Activated naive CD8-positive, alpha-beta T cell treated with anti-CD3 and anti-CD28 coated beads for 36 hours (primary cell): Measurements from ENCODE around the gene ETF1. TPM values are rescaled to one million over a fixed set of nuclear protein-coding genes. Genes with fewer than 3 reads are reported as not detected.

ENCODE experiments used
- DNase-seq: peaks from one replicate; pipeline ENCODE4 v3.0.0; 2021
- H3K27ac Mint-ChIP-seq: one replicate; pipeline ENCODE4 v1.8.0; 2022; ENCODE audit warnings: mild to moderate bottlenecking, moderate library complexity, mixed read lengths
- H3K27me3 Mint-ChIP-seq: one replicate; pipeline ENCODE4 v1.8.0; 2022; ENCODE audit warnings: mild to moderate bottlenecking, mixed read lengths
- H3K36me3 Mint-ChIP-seq: one replicate; pipeline ENCODE4 v1.8.0; 2021; ENCODE audit warnings: mild to moderate bottlenecking, mixed read lengths
- H3K4me1 Mint-ChIP-seq: one replicate; pipeline ENCODE4 v1.8.0; 2021; ENCODE audit warnings: mixed read lengths
- H3K4me3 Mint-ChIP-seq: one replicate; pipeline ENCODE4 v1.8.0; 2022; ENCODE audit warnings: mild to moderate bottlenecking, moderate library complexity, mixed read lengths
- H3K9me3 Mint-ChIP-seq: one replicate; pipeline ENCODE4 v1.8.0; 2022; ENCODE audit warnings: mixed read lengths
- total RNA-seq, 2 experiments: library from RNA; stranded (reverse); gene quantifications; one replicate each; pipeline ENCODE4 v1.2.3, GENCODE V29; 2021

ETF1 gene
- 100 to 1,000 TPM; 256 TPM for total RNA-seq

DNA sequence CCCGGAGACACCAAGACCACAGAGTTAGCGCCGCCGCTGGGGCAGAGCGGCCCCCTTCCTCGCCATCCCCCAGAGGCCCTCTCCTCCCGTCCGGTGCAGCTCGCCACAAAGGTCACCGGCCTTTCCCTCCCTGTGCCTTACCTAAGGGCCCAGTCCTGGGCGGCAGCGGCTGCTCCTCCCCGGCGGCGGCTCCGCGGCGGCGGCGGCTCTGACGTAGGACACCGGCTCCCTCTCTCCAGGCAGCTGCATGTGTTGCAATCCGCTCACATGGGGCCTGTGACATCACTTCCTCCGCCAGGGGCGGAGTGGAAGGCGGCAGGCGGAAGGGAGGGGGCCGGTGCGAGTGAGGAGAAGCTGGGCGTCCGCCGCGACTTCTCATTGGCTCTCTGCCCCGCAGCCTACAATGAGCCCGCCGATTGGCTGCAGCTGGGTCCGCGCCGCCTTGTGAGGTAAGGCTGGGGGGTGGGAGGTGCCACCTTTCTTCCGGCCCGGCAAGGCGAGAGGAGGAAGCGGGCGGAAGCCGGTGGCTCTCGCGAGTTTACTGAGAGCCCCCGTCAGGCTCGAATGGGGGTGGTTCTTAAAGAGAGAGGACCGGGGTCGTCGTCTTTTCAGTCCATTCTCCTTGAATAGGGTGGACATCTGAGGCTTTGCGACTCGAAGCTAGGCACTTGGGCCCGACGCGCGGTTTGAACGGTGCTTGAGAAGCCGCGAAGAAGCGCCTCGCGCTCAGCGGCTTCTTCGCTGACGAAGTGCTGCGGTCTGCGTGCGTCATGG, at the start of gene ETF1:
Gene ETF1, minus strand, starts transcription at position 281 of the 774 bp plus-strand sequence. CDS start 318 bp downstream, outside the sequence.
- peak within 1 kb of the TSS; percentile 100 for H3K4me3 Mint-ChIP-seq
- H3K27me3 Mint-ChIP-seq, result no peaks in the 10 kb centered on the region
- peaks cover 59% of the 10 kb centered on the region for H3K4me1 Mint-ChIP-seq
- peak; percentile 100 for DNase-seq
- peak within 1 kb of the TSS; percentile 100 for H3K27ac Mint-ChIP-seq
- H3K9me3 Mint-ChIP-seq, result no peaks in the 10 kb centered on the region
- peaks cover 54% of the 10 kb centered on the region for H3K36me3 Mint-ChIP-seq

DNA sequence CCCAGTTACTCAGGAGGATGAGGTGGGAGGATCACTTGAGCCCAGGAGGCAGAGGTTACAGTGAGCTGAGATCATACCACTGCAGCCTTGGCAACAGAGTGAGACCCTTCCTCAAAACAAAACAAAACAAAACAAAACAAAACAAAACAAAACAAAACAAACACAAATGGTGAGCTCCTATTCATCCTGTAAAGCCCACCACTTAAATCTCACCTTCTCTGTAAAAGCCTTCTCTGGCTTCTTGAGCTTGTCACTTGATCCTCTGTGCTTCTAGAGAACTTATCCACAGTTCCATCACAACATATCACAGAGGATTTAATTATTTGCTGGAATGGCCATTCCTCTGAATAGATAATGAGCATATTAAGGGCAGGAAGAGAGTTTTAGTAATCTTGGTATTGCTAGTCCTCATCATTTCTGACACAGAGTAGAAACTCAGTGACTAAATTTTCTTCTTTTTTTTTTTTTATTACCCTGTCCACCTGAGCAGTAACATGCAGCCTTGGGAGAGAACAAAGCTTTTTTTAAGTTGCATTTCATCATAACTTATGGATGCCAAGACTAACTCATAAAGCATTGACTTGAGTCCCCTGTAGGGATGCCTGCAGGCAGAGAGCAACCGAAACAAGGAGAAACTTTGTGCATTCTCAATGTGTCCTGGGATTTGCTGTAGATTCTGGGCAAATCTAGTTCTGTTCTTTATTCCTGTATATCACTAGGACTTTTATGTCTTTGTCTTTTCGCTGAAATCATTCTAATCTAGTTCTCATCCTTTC, 45.2 kb upstream of the ETF1 start:
- H3K4me1 Mint-ChIP-seq, result no peaks in the 10 kb centered on the region
- no peaks in the 10 kb centered on the region for H3K36me3 Mint-ChIP-seq
- no peak for DNase-seq
- H3K27ac Mint-ChIP-seq, result no peak overlapping the region
- no peaks in the 10 kb centered on the region for H3K9me3 Mint-ChIP-seq
- H3K4me3 Mint-ChIP-seq, result no peak overlapping the region
- H3K27me3 Mint-ChIP-seq, result peaks cover 44% of the 10 kb centered on the region

DNA sequence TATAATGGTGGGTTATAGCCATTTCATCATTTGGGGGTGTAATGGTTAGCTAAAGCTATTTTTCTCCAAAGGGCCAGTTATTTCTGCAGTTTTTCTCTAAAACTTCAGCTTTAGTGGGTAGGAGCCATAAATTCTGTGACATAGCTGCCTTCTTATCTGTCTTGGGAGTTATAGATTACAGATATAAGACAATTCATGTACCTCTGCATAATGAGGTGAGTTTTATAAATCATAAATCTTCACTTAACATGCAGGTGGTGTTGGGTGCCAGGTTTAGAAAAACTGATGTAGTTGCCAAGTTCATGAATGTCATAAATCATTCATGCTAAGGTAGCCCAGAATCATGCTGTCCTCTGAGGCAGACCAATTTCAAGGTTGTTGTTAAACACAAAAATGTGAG, 42.1 kb upstream of the ETF1 start:
- no peaks in the 10 kb centered on the region for H3K36me3 Mint-ChIP-seq
- H3K4me1 Mint-ChIP-seq, result no peaks in the 10 kb centered on the region
- DNase-seq, result no peak
- H3K9me3 Mint-ChIP-seq, result no peaks in the 10 kb centered on the region
- H3K4me3 Mint-ChIP-seq, result no peak overlapping the region
- H3K27ac Mint-ChIP-seq, result no peak overlapping the region
- H3K27me3 Mint-ChIP-seq, result peaks cover 31% of the 10 kb centered on the region

DNA sequence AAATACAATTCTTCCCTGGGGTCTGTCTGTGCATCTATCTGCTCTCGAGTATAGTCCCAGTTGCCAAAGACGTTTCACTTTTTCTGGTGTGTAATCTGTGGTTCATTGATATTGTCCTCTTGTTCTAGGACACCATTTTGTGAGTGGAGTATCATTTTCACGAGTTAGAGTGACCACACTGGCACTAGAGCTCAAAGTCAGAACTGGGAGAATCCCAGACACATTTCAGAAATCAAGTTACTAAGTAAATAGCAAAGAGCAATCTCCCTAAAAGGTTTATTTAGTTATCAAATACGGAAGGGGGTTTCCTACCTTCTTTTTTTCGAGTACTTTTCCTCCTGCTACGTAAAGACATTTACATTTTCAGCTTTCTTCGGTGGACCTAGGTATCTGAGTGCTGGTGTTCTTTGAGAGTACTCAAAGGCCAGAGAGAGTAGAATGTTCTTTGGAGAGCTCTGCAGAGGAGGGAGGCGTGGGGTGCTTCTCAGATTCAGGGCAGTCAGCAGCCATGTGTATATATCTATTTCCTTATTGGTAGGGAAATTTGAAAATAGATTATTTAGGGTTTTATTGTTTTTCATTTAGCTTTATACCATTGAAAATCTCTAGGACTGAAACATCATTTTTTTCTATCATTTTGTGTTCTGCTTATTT, 41.1 kb upstream of the ETF1 start:
- Mint-ChIP-seq H3K27me3 (peaks cover 31% of the 10 kb centered on the region), H3K4me1 (no peaks in the 10 kb centered on the region), H3K36me3 (no peaks in the 10 kb centered on the region), H3K4me3 (no peak overlapping the region), H3K9me3 (no peaks in the 10 kb centered on the region), H3K27ac (no peak overlapping the region)
- no peak for DNase-seq

DNA sequence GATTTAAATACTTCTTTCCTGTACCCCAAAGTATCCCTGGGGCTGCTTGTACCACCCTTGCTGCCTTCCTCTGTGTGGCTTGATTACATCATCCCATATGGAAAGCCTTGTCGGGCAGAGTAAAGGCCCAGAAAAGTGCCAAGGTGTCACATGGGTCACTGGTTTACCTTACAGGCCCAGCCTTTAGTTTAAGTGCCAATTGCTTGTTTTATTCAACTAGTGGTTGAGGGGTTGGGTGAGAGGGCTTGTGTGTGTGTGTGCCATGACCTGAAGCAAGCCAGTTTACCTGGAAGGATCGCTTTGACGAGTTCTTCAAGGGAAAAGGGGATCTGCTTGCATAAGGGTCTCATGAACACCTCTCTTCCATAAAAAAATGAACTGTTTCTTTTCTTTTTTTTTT, 39.9 kb upstream of the ETF1 start:
- no peak for DNase-seq
- H3K9me3 Mint-ChIP-seq, result no peaks in the 10 kb centered on the region
- no peak overlapping the region for H3K4me3 Mint-ChIP-seq
- no peaks in the 10 kb centered on the region for H3K36me3 Mint-ChIP-seq
- H3K4me1 Mint-ChIP-seq, result no peaks in the 10 kb centered on the region
- H3K27ac Mint-ChIP-seq, result no peak overlapping the region
- peaks cover 22% of the 10 kb centered on the region for H3K27me3 Mint-ChIP-seq

DNA sequence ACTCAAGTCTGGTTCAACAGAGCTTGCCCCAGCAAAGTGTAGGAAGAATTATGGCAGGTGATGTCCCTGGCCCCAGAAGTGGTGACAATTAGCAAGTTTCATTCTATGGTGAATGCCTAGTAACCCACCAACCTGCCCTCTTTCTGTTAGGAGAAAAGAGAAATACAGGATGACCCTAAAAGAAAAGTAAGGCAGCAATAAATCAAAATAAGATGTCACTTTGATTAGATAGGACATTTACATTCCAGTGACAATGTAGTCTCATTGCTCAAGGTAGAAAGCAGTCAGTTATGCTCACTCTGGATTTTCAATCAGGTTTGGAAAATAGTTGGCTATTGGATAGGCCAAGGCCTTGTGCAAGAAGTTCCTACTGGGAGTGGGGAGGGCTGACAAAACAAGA, 37.7 kb upstream of the ETF1 start:
- Mint-ChIP-seq H3K27me3 (peaks cover 9% of the 10 kb centered on the region), H3K36me3 (peaks cover 3% of the 10 kb centered on the region), H3K4me3 (no peak overlapping the region), H3K9me3 (peaks cover 2% of the 10 kb centered on the region), H3K27ac (no peak overlapping the region), H3K4me1 (peaks cover 5% of the 10 kb centered on the region)
- no peak for DNase-seq

DNA sequence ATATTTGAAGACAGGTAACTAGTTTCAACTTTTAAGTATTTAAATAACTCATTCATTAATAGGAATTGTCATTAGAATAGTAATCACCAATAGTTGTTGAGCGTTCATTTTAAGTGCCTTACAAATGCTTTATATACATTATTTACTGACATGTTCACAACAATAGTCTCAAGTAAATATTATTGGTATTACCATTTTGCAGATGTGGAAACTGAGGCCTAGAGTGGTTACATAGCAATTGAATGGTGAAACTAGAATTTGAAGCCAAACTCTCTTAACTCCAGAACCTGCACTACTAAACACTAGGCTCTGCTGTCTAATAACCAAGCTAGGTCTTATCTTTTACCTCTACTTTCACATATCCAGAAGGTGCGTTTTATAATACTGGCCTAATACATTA, 37.0 kb upstream of the ETF1 start:
- Mint-ChIP-seq H3K36me3 (peaks cover 7% of the 10 kb centered on the region), H3K4me3 (no peak overlapping the region), H3K4me1 (peaks cover 7% of the 10 kb centered on the region), H3K9me3 (peaks cover 2% of the 10 kb centered on the region), H3K27ac (no peak overlapping the region), H3K27me3 (peaks cover 5% of the 10 kb centered on the region)
- no peak for DNase-seq

DNA sequence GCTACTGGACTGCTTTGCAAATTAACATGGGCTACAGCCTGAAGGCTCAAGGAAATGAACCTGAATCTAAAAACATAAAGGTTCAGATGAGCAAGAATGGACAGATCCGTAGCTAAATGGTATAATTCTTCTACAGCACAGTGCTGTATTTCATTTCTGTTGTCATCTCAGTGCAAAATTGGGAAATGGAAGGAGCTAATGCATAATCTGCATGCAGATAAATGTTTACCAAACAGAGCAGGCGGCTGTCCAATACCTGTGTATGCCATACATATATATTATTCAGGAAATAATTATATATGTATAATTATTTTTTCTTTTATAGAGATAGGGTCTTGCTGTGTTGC, 36.5 kb upstream of the ETF1 start:
- H3K36me3 Mint-ChIP-seq, result peaks cover 12% of the 10 kb centered on the region
- no peak for DNase-seq
- H3K27ac Mint-ChIP-seq, result no peak overlapping the region
- H3K4me1 Mint-ChIP-seq, result peaks cover 7% of the 10 kb centered on the region
- peaks cover 2% of the 10 kb centered on the region for H3K9me3 Mint-ChIP-seq
- no peak overlapping the region for H3K4me3 Mint-ChIP-seq
- no peaks in the 10 kb centered on the region for H3K27me3 Mint-ChIP-seq

DNA sequence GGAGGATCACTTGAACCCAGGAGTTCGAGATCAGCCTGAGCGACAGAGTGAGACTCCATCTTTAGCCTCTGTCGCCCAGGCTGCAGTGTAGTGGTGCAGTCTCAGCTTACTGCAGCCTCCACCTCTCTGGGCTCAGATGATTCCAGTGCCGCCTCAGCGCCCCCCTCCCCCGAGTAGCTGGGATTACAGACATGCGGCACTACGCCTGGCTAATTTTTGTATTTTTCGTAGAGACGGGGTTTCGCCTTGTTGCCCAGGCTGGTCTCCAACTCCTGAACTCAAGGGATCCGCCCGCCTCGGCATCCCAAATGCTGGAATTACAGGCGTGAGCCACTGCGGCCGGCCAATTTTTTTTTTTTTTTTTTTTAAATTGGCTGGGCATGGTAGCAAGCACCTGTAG, 34.4 kb upstream of the ETF1 start:
- no peak overlapping the region for H3K4me3 Mint-ChIP-seq
- H3K36me3 Mint-ChIP-seq, result peaks cover 31% of the 10 kb centered on the region
- no peaks in the 10 kb centered on the region for H3K27me3 Mint-ChIP-seq
- H3K9me3 Mint-ChIP-seq, result peaks cover 2% of the 10 kb centered on the region
- H3K27ac Mint-ChIP-seq, result no peak overlapping the region
- no peak for DNase-seq
- peaks cover 16% of the 10 kb centered on the region for H3K4me1 Mint-ChIP-seq

DNA sequence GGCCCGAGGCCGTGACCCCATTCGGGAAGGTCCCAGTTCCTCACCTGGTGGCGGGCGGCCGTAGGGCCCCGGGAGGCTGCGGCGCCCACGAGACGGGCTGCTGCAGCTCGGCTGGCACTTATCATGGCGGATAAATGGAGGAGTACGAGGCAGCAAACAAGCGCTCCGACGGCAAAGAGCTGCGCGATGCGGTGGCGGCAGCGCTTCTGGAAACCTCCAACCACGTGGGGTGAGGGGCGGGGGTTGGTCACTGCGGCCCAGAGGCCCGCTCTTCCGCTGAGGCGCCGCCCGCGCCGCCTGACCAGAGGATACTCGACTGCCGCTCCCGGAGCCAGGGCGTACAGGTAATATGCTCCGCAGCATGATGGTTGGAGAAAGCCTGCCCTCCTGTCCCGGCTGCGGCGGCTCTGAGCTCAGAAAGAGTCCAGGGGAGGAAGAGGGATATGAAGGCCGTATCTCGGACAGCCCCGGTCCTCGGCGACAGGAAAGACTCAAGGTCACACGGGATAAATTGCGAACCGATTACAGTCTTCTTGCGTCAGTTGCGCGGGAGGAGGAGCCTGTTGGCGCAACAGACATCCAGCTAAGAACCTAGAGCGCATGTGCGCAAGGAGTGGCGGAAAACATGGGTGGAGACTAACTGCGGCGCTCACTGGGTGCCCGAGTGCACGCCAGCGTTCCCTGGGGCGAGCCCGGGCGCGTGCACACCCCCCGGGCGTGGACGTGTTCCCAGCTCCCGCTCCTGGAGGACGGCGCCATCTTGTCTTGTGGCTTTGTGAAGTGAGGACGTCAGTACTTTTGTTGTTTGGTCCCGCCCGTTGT, 32.4 kb upstream of the ETF1 start, which contains the start of gene HSPA9:
Gene HSPA9, minus strand, starts transcription at position 208 of the 822 bp plus-strand sequence. Its CDS starts 83 bp downstream, at position 125.
- peaks cover 28% of the 10 kb centered on the region for H3K4me1 Mint-ChIP-seq
- H3K4me3 Mint-ChIP-seq, result peak within 1 kb of the TSS; percentile 97
- peak within 1 kb of the TSS; percentile 100 for H3K27ac Mint-ChIP-seq
- peak; percentile 96 for DNase-seq
- H3K27me3 Mint-ChIP-seq, result no peaks in the 10 kb centered on the region
- peaks cover 45% of the 10 kb centered on the region for H3K36me3 Mint-ChIP-seq
- peaks cover 2% of the 10 kb centered on the region for H3K9me3 Mint-ChIP-seq

DNA sequence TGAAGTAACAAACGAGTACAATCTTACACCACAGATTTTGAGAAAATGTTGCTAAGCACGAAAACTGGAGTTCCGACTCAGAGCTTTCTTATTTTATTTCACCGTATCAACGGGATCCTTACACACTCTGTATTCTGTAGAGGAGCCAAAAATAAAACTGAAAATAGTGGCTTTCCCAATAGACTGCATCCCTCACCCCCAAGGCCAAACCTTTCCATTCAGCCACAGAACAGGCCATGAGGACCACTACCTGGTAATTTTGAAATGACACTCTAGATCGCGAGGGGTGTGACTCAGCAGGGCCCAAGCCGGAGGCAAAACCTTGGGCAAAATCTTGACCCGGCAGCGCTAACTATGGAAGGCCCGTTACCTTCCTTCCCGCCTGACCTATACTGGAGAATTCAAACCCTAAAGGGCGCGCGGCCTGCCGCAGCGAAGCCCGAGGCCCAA, 31.7 kb upstream of the ETF1 start:
- Mint-ChIP-seq H3K27me3 (no peaks in the 10 kb centered on the region), H3K27ac (peak overlapping the region; percentile 100), H3K4me1 (peaks cover 33% of the 10 kb centered on the region), H3K4me3 (peak overlapping the region; percentile 97), H3K9me3 (peaks cover 2% of the 10 kb centered on the region), H3K36me3 (peaks cover 49% of the 10 kb centered on the region)
- no peak for DNase-seq

DNA sequence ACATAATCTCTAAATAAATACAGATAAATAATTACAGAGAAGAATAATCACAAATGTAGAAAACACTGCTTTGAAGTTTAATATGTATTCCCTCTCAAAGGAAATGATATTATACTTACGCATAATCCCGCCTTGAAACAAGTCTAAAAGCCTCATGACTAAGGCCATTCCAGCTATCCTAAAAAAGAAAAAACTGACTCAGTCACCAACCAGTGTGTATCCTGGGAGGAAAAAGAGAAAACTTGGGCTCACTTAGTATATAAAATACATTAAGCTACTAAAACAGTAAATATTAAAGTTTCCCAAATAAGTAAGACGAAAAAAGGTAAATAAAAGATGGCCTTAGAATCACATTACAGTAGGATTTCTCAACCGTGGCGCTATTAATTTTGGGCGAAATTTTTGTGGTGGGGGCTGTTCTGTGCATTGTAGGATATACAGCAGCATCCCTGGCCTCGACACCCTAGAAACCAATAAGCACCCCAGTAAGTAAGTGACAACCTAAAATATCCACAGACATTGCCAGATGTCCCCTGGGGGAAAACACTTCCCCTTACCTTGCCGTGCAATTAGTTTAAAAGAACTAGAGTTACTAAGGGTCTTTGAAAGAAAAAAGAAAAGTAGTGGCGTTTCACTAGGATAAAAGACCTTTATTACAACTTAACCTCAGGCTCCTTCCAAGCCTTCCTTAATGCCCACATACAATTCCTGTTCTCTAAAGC, 31.1 kb upstream of the ETF1 start:
- Mint-ChIP-seq H3K27ac (peak overlapping the region; percentile 100), H3K27me3 (no peaks in the 10 kb centered on the region), H3K36me3 (peaks cover 52% of the 10 kb centered on the region), H3K4me3 (peak overlapping the region; percentile 97), H3K9me3 (peaks cover 2% of the 10 kb centered on the region), H3K4me1 (peaks cover 36% of the 10 kb centered on the region)
- DNase-seq, result no peak

DNA sequence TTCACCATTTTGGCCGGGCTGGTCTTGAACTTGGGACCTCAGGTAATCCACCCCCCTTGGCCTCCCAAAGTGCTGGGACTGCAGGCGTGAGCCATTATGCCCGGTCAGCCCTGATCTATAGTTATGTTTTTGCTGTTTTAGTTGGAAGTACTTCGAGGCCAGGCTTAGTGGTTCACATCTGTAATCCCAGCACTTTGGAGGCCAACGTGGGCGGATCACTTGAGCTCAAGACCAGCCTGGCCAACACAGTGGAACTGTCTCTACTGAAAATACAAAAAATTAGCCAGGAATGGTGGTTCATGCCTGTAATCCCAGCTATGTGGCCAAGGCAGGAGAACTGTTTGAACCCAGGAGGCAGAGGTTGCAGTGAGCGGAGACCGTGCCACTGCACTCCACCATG, 30.2 kb upstream of the ETF1 start:
- no peak for DNase-seq
- H3K36me3 Mint-ChIP-seq, result peaks cover 59% of the 10 kb centered on the region
- H3K27ac Mint-ChIP-seq, result peak overlapping the region; percentile 70
- H3K4me3 Mint-ChIP-seq, result peak overlapping the region; percentile 97
- peaks cover 44% of the 10 kb centered on the region for H3K4me1 Mint-ChIP-seq
- no peaks in the 10 kb centered on the region for H3K27me3 Mint-ChIP-seq
- peaks cover 2% of the 10 kb centered on the region for H3K9me3 Mint-ChIP-seq

DNA sequence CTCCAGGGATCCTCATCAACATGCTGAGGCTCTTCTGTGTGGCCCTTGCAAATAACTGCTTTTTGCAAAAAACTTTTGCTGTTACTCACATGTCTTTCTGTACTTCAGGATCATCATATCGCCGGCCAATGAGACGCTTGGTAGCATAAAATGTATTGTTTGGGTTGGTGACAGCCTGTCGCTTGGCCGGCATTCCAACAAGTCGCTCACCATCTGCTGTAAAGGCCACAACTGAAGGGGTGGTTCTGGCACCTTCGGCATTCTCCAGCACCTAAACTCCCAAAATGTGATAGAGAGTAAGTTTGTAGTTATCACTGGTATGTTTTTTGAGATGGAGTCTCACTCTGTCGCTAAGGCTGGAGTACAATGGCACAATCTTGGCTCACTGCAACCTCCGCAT, 27.8 kb upstream of the ETF1 start:
- H3K36me3 Mint-ChIP-seq, result peaks cover 77% of the 10 kb centered on the region
- H3K4me1 Mint-ChIP-seq, result peaks cover 58% of the 10 kb centered on the region
- peaks cover under 1% of the 10 kb centered on the region for H3K9me3 Mint-ChIP-seq
- DNase-seq, result no peak
- no peaks in the 10 kb centered on the region for H3K27me3 Mint-ChIP-seq
- no peak overlapping the region for H3K4me3 Mint-ChIP-seq
- H3K27ac Mint-ChIP-seq, result peak overlapping the region; percentile 45
